ENCODE results near the gene RPE65. TPM values are rescaled to one million over a fixed set of nuclear protein-coding genes. Genes with fewer than 3 reads are reported as not detected.
"Not testable (repeated sequence)": the region's sequence is repeated elsewhere in the genome, so short reads cannot be mapped to it uniquely, and the experiment has no call there.

Gene RPE65
- total and polyA plus RNA-seq, 2 donors (not counting 3 experiments of a cell fraction or from before 2014, with no cell fraction given): not detected

- Histone ChIP-seq H3K4me2 (ENCODE audit: insufficient read depth, low read length) (peak overlapping the region; percentile 74), H3K9ac (replicated peaks; ENCODE audit: extremely low read depth, insufficient read depth, low read length) (peak overlapping the region; percentile 88), H3K4me3 (replicated peaks in 1 of 3; ENCODE audit: insufficient read depth in 1 of 3, low read depth in 1 of 3, low read length in 3 of 3) (peak overlapping the region in 1 of 3 experiments; percentile 33), H3K27ac (ENCODE audit: insufficient read depth, low read depth, low read length) (peak overlapping the region; percentile 67), H3K36me3 (ENCODE audit: control insufficient read depth in 2 of 2, extremely low read depth in 1 of 2, insufficient read depth in 2 of 2, low read length in 2 of 2) (peaks cover 0 to 14% of the 10 kb centered on the region in 2 experiments)
- H3K79me2 ChIP-seq (ENCODE audit: control insufficient read depth, insufficient read depth, low read length); H3K9me1 ChIP-seq (replicated peaks; ENCODE audit: control insufficient read depth, extremely low read depth, insufficient read depth, low read length); H3K27me3 ChIP-seq (ENCODE audit: control insufficient read depth in 2 of 2, insufficient read depth in 2 of 2, low read length in 2 of 2); BruUV-seq (replicated peaks); dilution Hi-C loops (cut with MboI; ENCODE audit: extremely low pct_ligation_motif_present, low sequenced_read_pairs); H2AFZ ChIP-seq (ENCODE audit: low read depth, low read length); H3K9me3 ChIP-seq (replicated peaks; ENCODE audit: control insufficient read depth, insufficient read depth, low read length); H4K20me1 ChIP-seq (replicated peaks; ENCODE audit: control insufficient read depth, extremely low read depth, insufficient read depth, low read length); H3K4me1 ChIP-seq (ENCODE audit: control insufficient read depth, extremely low read depth, insufficient read depth, low read length); POLR2A ChIA-PET: not testable (repeated sequence)
- CTCF ChIA-PET: interaction anchor here (0.7 to 2.8 kb wide), 6 partner anchors 10 to 1261 kb away, joined by 3 to 10 read pairs (median 3); partner anchors contain the start of gene DEPDC1
- FAIRE-seq (peak; percentile 42), DNase-seq (ENCODE audit: low read depth, low spot score) (peak; percentile 50)
- peak; percentile 49 for TF ChIP-seq JUN (IDR thresholded peaks at IDR 0.05; ENCODE audit: borderline replicate concordance, insufficient read depth, insufficient read length, low read depth)
- intact Hi-C loops (cut with micrococcal nuclease): loop anchor here (2.0 kb wide), 1 partner anchor 20 kb away; the partner anchor contains the start of gene DEPDC1
Measured at GRCh38 chr1:68476626-68477025, 26.9 kb upstream of the RPE65 start.

GRCh38 chr1:68473060-68473459 is 23.3 kb upstream of the RPE65 start:
- H3K9me3 ChIP-seq (replicated peaks; ENCODE audit: control insufficient read depth, insufficient read depth, low read length): no peaks in the 10 kb centered on the region
- peaks cover 8% of the 10 kb centered on the region for H3K4me1 ChIP-seq (ENCODE audit: control insufficient read depth, extremely low read depth, insufficient read depth, low read length)
- H3K4me3 ChIP-seq (replicated peaks in 1 of 3; ENCODE audit: insufficient read depth in 1 of 3, low read depth in 1 of 3, low read length in 3 of 3): no peak overlapping the region
- no peak overlapping the region for H2AFZ ChIP-seq (ENCODE audit: low read depth, low read length)
- DNase-seq (ENCODE audit: low read depth, low spot score) (no peak), FAIRE-seq (no peak)
- no TSS peak for BruUV-seq (replicated peaks)
- ChIA-PET CTCF (interaction anchor here (1.2 to 7.9 kb wide), 4 partner anchors 24 to 1266 kb away, joined by 3 to 111 read pairs (median 3); partner anchors contain the start of gene DEPDC1), POLR2A (no interaction called here)
- H3K36me3 ChIP-seq (ENCODE audit: control insufficient read depth in 2 of 2, extremely low read depth in 1 of 2, insufficient read depth in 2 of 2, low read length in 2 of 2): no peaks in the 10 kb centered on the region
- no peak for TF ChIP-seq CTCF (IDR thresholded peaks at IDR 0.05; ENCODE audit: extremely low read depth in 1 of 2, insufficient read depth in 1 of 2, low read depth in 1 of 2, low read length in 2 of 2)
- no peak for TF ChIP-seq GATA2 (IDR thresholded peaks at IDR 0.05; ENCODE audit: insufficient read depth, insufficient read length, low read depth, low read length)
- no peak for TF ChIP-seq EZH2 (IDR thresholded peaks at IDR 0.05; ENCODE audit: borderline replicate concordance, low read depth, low read length, severe bottlenecking)
- TF ChIP-seq FOS (IDR thresholded peaks at IDR 0.05; ENCODE audit: borderline replicate concordance, insufficient read depth, low read length): no peak
- no peak for TF ChIP-seq POLR2AphosphoS5 (IDR thresholded peaks at IDR 0.05; ENCODE audit: insufficient read depth, low read depth, low read length)
- TF ChIP-seq POLR2A (IDR thresholded peaks at IDR 0.05; ENCODE audit: low read depth, low read length): no peak
- no peak for TF ChIP-seq JUN (IDR thresholded peaks at IDR 0.05; ENCODE audit: borderline replicate concordance, insufficient read depth, insufficient read length, low read depth)
- no peak for TF ChIP-seq MYC (IDR thresholded peaks at IDR 0.05; ENCODE audit: low read depth, low read length)
- no peak for TF ChIP-seq MAX (IDR thresholded peaks at IDR 0.05; ENCODE audit: insufficient read depth, insufficient read length)
- intact Hi-C loops (cut with micrococcal nuclease): no loop called here
- no peak overlapping the region for H3K4me2 ChIP-seq (ENCODE audit: insufficient read depth, low read length)
- no peak overlapping the region for H3K27ac ChIP-seq (ENCODE audit: insufficient read depth, low read depth, low read length)
- no peaks in the 10 kb centered on the region for H3K9me1 ChIP-seq (replicated peaks; ENCODE audit: control insufficient read depth, extremely low read depth, insufficient read depth, low read length)
- no peak overlapping the region for H3K9ac ChIP-seq (replicated peaks; ENCODE audit: extremely low read depth, insufficient read depth, low read length)
- H3K79me2 ChIP-seq (ENCODE audit: control insufficient read depth, insufficient read depth, low read length): no peaks in the 10 kb centered on the region
- dilution Hi-C loops (cut with MboI; ENCODE audit: extremely low pct_ligation_motif_present, low sequenced_read_pairs): no loop called here
- H4K20me1 ChIP-seq (replicated peaks; ENCODE audit: control insufficient read depth, extremely low read depth, insufficient read depth, low read length): no peaks in the 10 kb centered on the region
- no peaks in the 10 kb centered on the region for H3K27me3 ChIP-seq (ENCODE audit: control insufficient read depth in 2 of 2, insufficient read depth in 2 of 2, low read length in 2 of 2)
